CD4-positive, alpha-beta T cell (primary cell): ENCODE data around the gene ZNF689. TPM values are rescaled to one million over a fixed set of nuclear protein-coding genes. Genes with fewer than 3 reads are reported as not detected.
A peak's percentile ranks its signal among the peaks of the same experiment; 100 is the strongest.

Source experiments
- ATAC-seq: fragments of 200-7000 bp; cut with Tn5 transposase; one replicate; pipeline ENCODE4 v1.10.0; 2022; ENCODE audit warnings: mild to moderate bottlenecking; ENCODE audit not compliant: poor library complexity
- CTCF ChIA-PET: fragments of 350-600 bp; sonication (Branson Sonifier 250); formaldehyde crosslinking; loops from one replicate; lab custom pipeline; 2021; ENCODE audit warnings: antibody characterized with exemption, inconsistent platforms; lab: Charles Lee
- POLR2A ChIA-PET: fragments of 350-600 bp; sonication (Branson Sonifier 250); formaldehyde crosslinking; loops from one replicate; lab custom pipeline; 2021; ENCODE audit warnings: antibody characterized with exemption, inconsistent platforms; lab: Charles Lee
- DNase-seq, 14 experiments: peaks; one replicate each; pipeline ENCODE4 v3.0.0-alpha.2; 2013 to 2020; ENCODE audit warnings: mixed read lengths in 2 of 14
- H3K27ac ChIP-seq, 2 donors: one replicate each; pipeline versions ENCODE4 v1.5.1 to v1.7.0; 2013; ENCODE audit warnings: low read length in 2 of 2, low read depth in 1 of 2, mild to moderate bottlenecking in 1 of 2
- H3K27me3 ChIP-seq, 2 experiments: 1 replicate in 1 of 2; 2 replicates in 1 of 2; pipeline versions ENCODE4 v1.6.1 to v1.7.0; 2013; ENCODE audit warnings: low read length in 2 of 2, control low read depth in 1 of 2, mild to moderate bottlenecking in 1 of 2, moderate library complexity in 1 of 2; ENCODE audit not compliant: insufficient read depth in 2 of 2, control insufficient read depth in 1 of 2
- H3K36me3 ChIP-seq: one replicate; pipeline ENCODE4 v1.6.1; 2013; ENCODE audit warnings: low read length, control low read depth; ENCODE audit not compliant: insufficient read depth
- H3K4me1 ChIP-seq: one replicate; pipeline ENCODE4 v1.6.1; 2013; ENCODE audit warnings: low read length, control low read depth; ENCODE audit not compliant: insufficient read depth
- H3K4me3 ChIP-seq: one replicate; pipeline ENCODE4 v1.5.1; 2013; ENCODE audit warnings: mild to moderate bottlenecking, low read length, moderate library complexity
- H3K9me3 ChIP-seq, 2 experiments: 1 replicate in 1 of 2; 2 replicates in 1 of 2; pipeline versions ENCODE4 v1.6.1 to v1.7.0; 2013; ENCODE audit warnings: low read length in 2 of 2, mild to moderate bottlenecking in 2 of 2, control low read depth in 1 of 2, moderate library complexity in 1 of 2; ENCODE audit not compliant: control insufficient read depth in 1 of 2, insufficient read depth in 1 of 2
- H3K27ac Mint-ChIP-seq: one replicate; pipeline ENCODE4 v1.8.0; 2020; ENCODE audit warnings: mixed read lengths
- H3K27me3 Mint-ChIP-seq: one replicate; pipeline ENCODE4 v1.8.0; 2021; ENCODE audit warnings: mixed read lengths
- H3K36me3 Mint-ChIP-seq: one replicate; pipeline ENCODE4 v1.8.0; 2021; ENCODE audit warnings: low read depth, mixed read lengths
- H3K4me1 Mint-ChIP-seq: one replicate; pipeline ENCODE4 v1.8.0; 2021; ENCODE audit warnings: low read depth, mixed read lengths
- H3K4me3 Mint-ChIP-seq: one replicate; pipeline ENCODE4 v1.8.0; 2020; ENCODE audit warnings: mild to moderate bottlenecking, mixed read lengths
- H3K9me3 Mint-ChIP-seq: one replicate; pipeline ENCODE4 v1.8.0; 2020; ENCODE audit warnings: mixed read lengths
- intact Hi-C, 2 experiments: fragments of 100-400 bp; cut with DNase I in 1 of 2; cut with micrococcal nuclease in 1 of 2; formaldehyde crosslinking; loops; one replicate each; pipeline versions ENCODE4 v1.15.1 to v1.9.0; 2023 to 2025; cut with DNase I, micrococcal nuclease
- total RNA-seq, 174 experiments: library from RNA in 2 of 174; stranded (reverse) in 2 of 174; gene quantifications; one replicate each; pipeline ENCODE4 v1.2.3 and lab custom pipeline; 2021 to 2026
- TF ChIP-seq, protein P1 (sequence below): fragments of 200-600 bp; IDR thresholded peaks from one replicate; pipeline ENCODE4 v1.8.0; 2022; ENCODE audit warnings: antibody characterized with exemption, mild to moderate bottlenecking

The ZNF689 gene
- total RNA-seq, 2 experiments from 2014 or later: 15.3 to 15.7 TPM

DNA sequence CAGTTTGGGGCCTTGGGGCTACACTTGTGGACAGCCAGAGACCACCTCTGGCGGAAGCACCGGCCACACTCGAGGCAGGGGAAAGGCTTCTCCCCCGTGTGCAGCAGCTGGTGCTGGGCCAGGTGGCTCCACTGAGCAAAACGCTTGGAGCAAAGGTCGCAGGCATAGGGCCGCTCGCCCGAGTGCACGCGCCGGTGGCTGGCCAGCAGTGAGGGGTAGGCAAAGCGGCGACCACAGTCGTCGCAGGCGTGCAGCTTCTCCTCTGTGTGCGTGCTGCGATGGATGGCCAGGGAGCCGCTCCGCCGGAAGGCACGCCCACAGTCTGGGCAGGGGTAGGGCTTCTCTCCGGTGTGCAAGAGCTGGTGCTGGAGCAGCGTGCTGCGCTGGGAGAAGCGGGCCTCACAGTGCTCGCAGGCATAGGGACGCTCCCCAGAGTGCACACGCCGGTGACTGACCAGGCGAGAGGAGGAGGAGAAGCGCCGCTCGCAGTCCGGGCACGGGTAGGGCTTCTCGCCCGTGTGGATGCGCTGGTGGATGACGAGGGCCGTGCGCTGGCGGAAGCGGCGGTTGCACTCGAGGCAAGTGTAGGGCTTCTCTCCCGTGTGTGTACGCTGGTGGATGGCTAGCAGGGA is 5.8 kb downstream of the ZNF689 start:
- intact Hi-C loops: no loop called here
- Mint-ChIP-seq H3K27ac (no peak overlapping the region), H3K4me1 (peaks cover 15% of the 10 kb centered on the region), H3K9me3 (no peaks in the 10 kb centered on the region), H3K4me3 (no peak overlapping the region), H3K36me3 (peaks cover 63% of the 10 kb centered on the region), H3K27me3 (no peaks in the 10 kb centered on the region)
- no peak for ATAC-seq
- CTCF ChIA-PET: no interaction called here
- Histone ChIP-seq H3K27me3 (no peaks in the 10 kb centered on the region), H3K4me3 (no peak overlapping the region), H3K36me3 (peaks cover 34% of the 10 kb centered on the region), H3K27ac (no peak overlapping the region), H3K9me3 (no peaks in the 10 kb centered on the region), H3K4me1 (peaks cover 17% of the 10 kb centered on the region)
- TF ChIP-seq, protein P1, sequence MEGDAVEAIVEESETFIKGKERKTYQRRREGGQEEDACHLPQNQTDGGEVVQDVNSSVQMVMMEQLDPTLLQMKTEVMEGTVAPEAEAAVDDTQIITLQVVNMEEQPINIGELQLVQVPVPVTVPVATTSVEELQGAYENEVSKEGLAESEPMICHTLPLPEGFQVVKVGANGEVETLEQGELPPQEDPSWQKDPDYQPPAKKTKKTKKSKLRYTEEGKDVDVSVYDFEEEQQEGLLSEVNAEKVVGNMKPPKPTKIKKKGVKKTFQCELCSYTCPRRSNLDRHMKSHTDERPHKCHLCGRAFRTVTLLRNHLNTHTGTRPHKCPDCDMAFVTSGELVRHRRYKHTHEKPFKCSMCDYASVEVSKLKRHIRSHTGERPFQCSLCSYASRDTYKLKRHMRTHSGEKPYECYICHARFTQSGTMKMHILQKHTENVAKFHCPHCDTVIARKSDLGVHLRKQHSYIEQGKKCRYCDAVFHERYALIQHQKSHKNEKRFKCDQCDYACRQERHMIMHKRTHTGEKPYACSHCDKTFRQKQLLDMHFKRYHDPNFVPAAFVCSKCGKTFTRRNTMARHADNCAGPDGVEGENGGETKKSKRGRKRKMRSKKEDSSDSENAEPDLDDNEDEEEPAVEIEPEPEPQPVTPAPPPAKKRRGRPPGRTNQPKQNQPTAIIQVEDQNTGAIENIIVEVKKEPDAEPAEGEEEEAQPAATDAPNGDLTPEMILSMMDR: no peak
- DNase-seq: peak in 1 of 14 experiments; percentile 21
- POLR2A ChIA-PET: no interaction called here

DNA sequence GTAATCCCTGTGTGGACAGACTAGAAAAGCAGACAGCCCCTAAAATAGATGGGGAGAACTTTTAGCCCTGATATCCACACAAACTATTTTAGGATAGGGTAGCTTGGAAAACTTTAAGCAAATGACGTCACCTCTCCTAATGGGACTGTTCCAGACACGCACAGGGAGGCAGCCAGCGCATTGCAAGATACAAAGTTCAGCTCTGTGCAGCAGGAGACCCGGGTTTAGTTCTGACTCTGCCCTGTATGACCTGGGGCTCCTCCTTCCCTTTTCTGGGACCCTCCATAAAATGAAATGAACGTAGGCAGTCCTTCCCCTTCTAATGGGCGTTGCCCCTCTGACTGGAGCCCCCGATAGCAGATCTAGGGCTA is 6.3 kb downstream of the ZNF689 start:
- H3K4me3 Mint-ChIP-seq: no peak overlapping the region
- no peak overlapping the region for H3K4me3 ChIP-seq
- TF ChIP-seq, protein P1: no peak
- no peaks in the 10 kb centered on the region for H3K9me3 Mint-ChIP-seq
- no peak for DNase-seq
- H3K9me3 ChIP-seq: no peaks in the 10 kb centered on the region
- CTCF ChIA-PET: no interaction called here
- intact Hi-C loops: no loop called here
- no peak overlapping the region for H3K27ac ChIP-seq
- no peaks in the 10 kb centered on the region for H3K27me3 Mint-ChIP-seq
- peaks cover 34% of the 10 kb centered on the region for H3K36me3 ChIP-seq
- no peak overlapping the region for H3K27ac Mint-ChIP-seq
- POLR2A ChIA-PET: no interaction called here
- no peaks in the 10 kb centered on the region for H3K27me3 ChIP-seq
- ATAC-seq: no peak
- peaks cover 58% of the 10 kb centered on the region for H3K36me3 Mint-ChIP-seq
- H3K4me1 Mint-ChIP-seq: peaks cover 10% of the 10 kb centered on the region
- peaks cover 12% of the 10 kb centered on the region for H3K4me1 ChIP-seq

DNA sequence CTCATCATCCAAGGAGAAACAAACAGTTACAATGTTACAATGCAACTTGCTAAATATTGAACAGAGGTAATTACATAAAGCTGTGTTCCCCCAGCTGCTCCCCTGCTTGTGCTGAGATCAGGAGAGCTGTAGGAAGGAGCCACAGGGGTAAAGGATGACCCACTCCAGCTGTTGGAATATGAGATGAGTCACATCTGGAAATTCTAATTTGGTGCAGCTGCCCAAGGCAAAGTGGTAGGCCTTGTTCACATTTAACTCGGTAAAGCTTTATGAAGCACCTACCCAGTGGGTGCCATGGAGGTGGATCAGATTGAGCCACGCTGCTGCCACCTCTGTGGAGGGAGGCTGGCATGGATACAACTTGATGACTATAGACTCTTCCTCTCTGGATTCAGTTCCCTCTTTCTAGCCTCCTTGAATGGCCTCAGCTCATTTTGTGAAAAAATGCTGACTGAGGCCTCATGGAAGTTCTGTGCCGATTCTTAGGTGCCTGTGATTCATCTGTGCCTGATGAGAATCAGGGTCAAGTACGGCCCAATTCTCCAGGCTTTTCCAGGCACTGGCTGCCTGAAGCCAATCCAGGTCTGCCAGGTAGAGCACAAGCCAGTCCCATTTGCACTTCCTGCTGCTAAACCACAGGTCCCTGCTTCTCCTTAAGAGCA is 7.4 kb downstream of the ZNF689 start:
- CTCF ChIA-PET: interaction anchor here (0.5 to 2.8 kb wide), 3 partner anchors 13 to 172 kb away, joined by 3 to 11 read pairs (median 3); partner anchors contain the start of gene DCTPP1
- Mint-ChIP-seq H3K27me3 (no peaks in the 10 kb centered on the region), H3K4me1 (peaks cover 9% of the 10 kb centered on the region), H3K27ac (no peak overlapping the region), H3K36me3 (peaks cover 53% of the 10 kb centered on the region), H3K9me3 (no peaks in the 10 kb centered on the region), H3K4me3 (no peak overlapping the region)
- Histone ChIP-seq H3K27me3 (no peaks in the 10 kb centered on the region), H3K27ac (no peak overlapping the region), H3K4me1 (peaks cover 7% of the 10 kb centered on the region), H3K9me3 (no peaks in the 10 kb centered on the region), H3K36me3 (peaks cover 34% of the 10 kb centered on the region), H3K4me3 (no peak overlapping the region)
- intact Hi-C loops: no loop called here
- no peak for ATAC-seq
- POLR2A ChIA-PET: interaction anchor here (0.9 to 1.4 kb wide), 3 partner anchors 17 to 51 kb away, joined by 3 read pairs; partner anchors contain the start of genes ZNF764 and ZNF785
- TF ChIP-seq, protein P1: no peak
- peak in 2 of 14 experiments; percentile 20 to 26 for DNase-seq
